Measurements from ENCODE around the gene WNT2B. TPM values are rescaled to one million over a fixed set of nuclear protein-coding genes. Genes with fewer than 3 reads are reported as not detected.

Gene WNT2B
- total and polyA plus RNA-seq, 2 of the 8 experiments (the other 6 are each of a cell fraction or from before 2014, with no cell fraction given) = 0.33 to 2.0 TPM

GRCh38 chr1:112536561-112536960, 27.8 kb downstream of the WNT2B start:
- no peak overlapping the region for H2BK12ac ChIP-seq (ENCODE audit: low read depth, low read length)
- no peak overlapping the region for H4K91ac ChIP-seq (replicated peaks; ENCODE audit: insufficient read length, low read length)
- WGBS, 2 experiments (ENCODE audit: extremely low coverage in 1 of 2, insufficient coverage in 1 of 2, insufficient read length in 1 of 2, insufficient replicate concordance in 2 of 2, low coverage in 1 of 2, low lambda C conversion rate in 2 of 2, missing lambda C conversion rate in 1 of 2) = 81% methylated on average over 2 of the region's 2 CpGs; no CpG with 5 or more reads in 1 of the 2 experiments
- H4K20me1 ChIP-seq (replicated peaks in 1 of 2; ENCODE audit: control insufficient read depth in 1 of 2, insufficient read depth in 2 of 2, low read length in 2 of 2) = no peaks in the 10 kb centered on the region
- H3K18ac ChIP-seq (ENCODE audit: extremely low read depth, low read length) = no peak overlapping the region
- H4K8ac ChIP-seq (ENCODE audit: extremely low read depth, insufficient read depth, low read length) = no peak overlapping the region
- H2AFZ ChIP-seq (ENCODE audit: low read length) = no peak overlapping the region
- no peak overlapping the region for H3K27ac ChIP-seq (ENCODE audit: low read depth, low read length)
- H2BK15ac ChIP-seq (ENCODE audit: low read length) = no peak overlapping the region
- no peak overlapping the region for H3K4ac ChIP-seq (replicated peaks; ENCODE audit: insufficient read length, low read depth, low read length)
- no peak overlapping the region for H2AK5ac ChIP-seq (ENCODE audit: low read depth, low read length)
- H2BK20ac ChIP-seq (ENCODE audit: low read length) = no peak overlapping the region
- POLR2A ChIA-PET (ENCODE audit: partially characterized antibody) = interaction anchor here (0.6 kb wide), 1 partner anchor 97 kb away, joined by 4 read pairs; no protein-coding TSS in a partner anchor
- DNase-seq (ENCODE audit: low read depth in 1 of 2, low spot score in 2 of 2) = no peak
- no peak overlapping the region for H2BK5ac ChIP-seq (ENCODE audit: low read depth, low read length)
- H3K23ac ChIP-seq (ENCODE audit: insufficient read length) = no peak overlapping the region
- H2BK120ac ChIP-seq (replicated peaks; ENCODE audit: low read depth, low read length) = no peak overlapping the region
- CTCF ChIA-PET (ENCODE audit: partially characterized antibody) = interaction anchor here (1.1 kb wide), 1 partner anchor 9 kb away, joined by 3 read pairs; no protein-coding TSS in a partner anchor
- no peak overlapping the region for H3K9ac ChIP-seq (replicated peaks in 1 of 4; ENCODE audit: extremely low read depth in 1 of 4, low read depth in 3 of 4, low read length in 3 of 4)
- no peak overlapping the region for H3K14ac ChIP-seq (ENCODE audit: insufficient read length)
- no peak overlapping the region for H3K4me2 ChIP-seq (ENCODE audit: insufficient read depth in 1 of 2, low read depth in 2 of 2, low read length in 2 of 2)
- H4K5ac ChIP-seq (ENCODE audit: insufficient read length, low read depth, low read length) = no peak overlapping the region
- H3K79me2 ChIP-seq (ENCODE audit: control insufficient read depth in 1 of 2, insufficient read depth in 2 of 2, low read length in 2 of 2) = no peaks in the 10 kb centered on the region
- H3K9me3 ChIP-seq (ENCODE audit: insufficient read depth in 2 of 2, low read depth in 1 of 2, low read length in 1 of 2) = no peaks in the 10 kb centered on the region
- no peaks in the 10 kb centered on the region for H3K79me1 ChIP-seq (ENCODE audit: low read depth, low read length)
- H3K4me1 ChIP-seq (replicated peaks in 1 of 4; ENCODE audit: control insufficient read depth in 3 of 4, insufficient read depth in 4 of 4, low read length in 3 of 4) = no peaks in the 10 kb centered on the region
- no peaks in the 10 kb centered on the region for H3K23me2 ChIP-seq (ENCODE audit: low read depth, low read length)
- TF ChIP-seq CHD2 (IDR thresholded peaks at IDR 0.05; ENCODE audit: low read length) (no peak), CREB1 (IDR thresholded peaks at IDR 0.05) (no peak), EZH2 (IDR thresholded peaks at IDR 0.05; ENCODE audit: low read depth, low read length, severe bottlenecking) (no peak), ZNF274 (IDR thresholded peaks at IDR 0.05; ENCODE audit: borderline replicate concordance, extremely low read depth, low read length) (no peak)
- no peak overlapping the region for H3K4me3 ChIP-seq (ENCODE audit: extremely low read depth in 1 of 4, insufficient read depth in 2 of 4, low read depth in 3 of 4, low read length in 4 of 4)
- FAIRE-seq = no peak
- H3K36me3 ChIP-seq (ENCODE audit: control insufficient read depth in 2 of 4, insufficient read depth in 4 of 4, low read length in 3 of 4) = peaks cover 0 to 8% (median 0%) of the 10 kb centered on the region in 4 experiments; a peak in 1 of 8 replicates
- no peaks in the 10 kb centered on the region for H3K27me3 ChIP-seq (replicated peaks in 1 of 4; ENCODE audit: control insufficient read depth in 3 of 4, extremely low read depth in 1 of 4, insufficient read depth in 3 of 4, low read length in 3 of 4)
- H3K56ac ChIP-seq (replicated peaks; ENCODE audit: insufficient read length, low read depth, low read length) = no peak overlapping the region
